HG03159 (cell line): ENCODE data around the gene VSIG2.
A peak's percentile ranks its signal among the peaks of the same experiment; 100 is the strongest.

Source experiments
- ATAC-seq: cut with Tn5 transposase; IDR thresholded peaks from one replicate; pipeline ENCODE4 v1.9.1; 2021; ENCODE audit warnings: mild to moderate bottlenecking, moderate library complexity; ENCODE audit not compliant: unreplicated experiment

The VSIG2 gene

DNA sequence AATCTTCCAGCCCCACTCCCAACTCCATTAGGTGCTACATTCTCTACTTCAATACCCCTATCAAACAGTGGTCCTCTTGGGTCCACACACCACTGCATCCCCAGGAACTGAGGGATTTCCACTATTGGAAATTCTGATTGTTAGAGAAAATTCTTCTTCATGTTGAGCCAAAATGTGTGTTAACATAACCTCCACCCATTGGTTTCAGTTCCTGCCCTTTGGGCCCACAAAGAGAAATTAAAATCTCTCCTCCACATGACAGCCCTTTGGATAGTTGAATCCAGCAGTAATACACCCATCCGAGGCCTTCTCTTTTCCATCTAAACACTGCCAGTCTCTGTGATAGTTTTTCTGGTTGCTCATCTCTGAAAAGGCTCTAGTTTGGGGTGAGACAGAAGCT, 2.1 kb downstream of the VSIG2 start:
- no peak for ATAC-seq

DNA sequence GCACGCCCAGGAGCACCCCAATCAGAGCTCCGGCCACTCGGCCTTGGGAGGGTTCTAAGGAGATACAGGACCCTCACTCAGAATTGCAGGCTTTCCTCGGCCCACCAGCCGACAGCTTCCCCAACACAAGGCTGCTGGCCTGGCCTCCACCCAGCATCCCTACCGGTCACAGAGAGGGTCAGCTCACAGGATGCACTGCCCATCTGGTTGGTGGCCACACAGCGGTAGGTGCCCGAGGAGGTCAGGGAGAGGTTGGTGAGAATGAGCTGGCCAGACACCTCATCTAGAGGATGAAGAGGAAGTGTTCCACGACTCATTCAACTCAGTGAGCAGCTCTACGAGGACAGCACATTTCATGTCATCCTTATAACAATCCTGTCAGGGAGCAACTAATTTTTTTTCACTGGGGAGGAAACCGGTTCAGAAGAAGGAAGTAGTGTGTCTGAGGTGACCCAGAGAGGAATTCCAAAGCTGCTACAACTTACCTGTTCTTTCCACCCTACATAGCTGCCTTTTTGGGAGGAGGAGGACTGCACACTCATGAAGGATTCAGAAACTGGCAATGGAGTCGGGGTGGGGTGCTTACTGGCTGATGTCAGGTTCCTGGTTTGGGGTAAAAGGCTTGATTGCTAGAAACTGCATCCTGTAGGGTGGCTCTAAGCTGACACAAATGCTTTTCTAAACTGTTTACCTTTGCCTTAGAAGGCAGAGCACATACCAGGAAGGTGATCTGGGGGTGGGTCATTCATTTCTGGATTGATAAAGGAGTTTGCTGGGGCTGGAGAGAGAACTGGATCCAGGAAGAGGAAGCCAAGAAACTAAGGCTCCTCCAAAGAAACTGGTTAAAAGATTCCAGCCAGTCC, 3.3 kb downstream of the VSIG2 start:
- ATAC-seq = no peak

DNA sequence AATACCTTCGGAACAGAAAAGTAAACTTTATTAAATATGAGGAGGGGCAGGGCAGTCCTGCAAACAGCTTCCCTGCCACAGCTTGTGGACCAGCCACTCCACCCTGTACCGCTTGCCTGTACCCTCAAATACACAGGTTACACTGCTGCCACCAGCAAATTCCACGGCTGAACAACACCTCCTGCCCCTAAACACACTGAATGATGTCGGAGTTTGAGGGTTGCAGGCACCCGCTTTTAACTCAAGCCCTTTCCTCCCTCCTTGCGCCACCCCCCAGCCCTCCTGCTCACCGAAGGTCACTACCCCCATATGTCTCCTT, 4.0 kb downstream of the VSIG2 start:
- no peak for ATAC-seq

DNA sequence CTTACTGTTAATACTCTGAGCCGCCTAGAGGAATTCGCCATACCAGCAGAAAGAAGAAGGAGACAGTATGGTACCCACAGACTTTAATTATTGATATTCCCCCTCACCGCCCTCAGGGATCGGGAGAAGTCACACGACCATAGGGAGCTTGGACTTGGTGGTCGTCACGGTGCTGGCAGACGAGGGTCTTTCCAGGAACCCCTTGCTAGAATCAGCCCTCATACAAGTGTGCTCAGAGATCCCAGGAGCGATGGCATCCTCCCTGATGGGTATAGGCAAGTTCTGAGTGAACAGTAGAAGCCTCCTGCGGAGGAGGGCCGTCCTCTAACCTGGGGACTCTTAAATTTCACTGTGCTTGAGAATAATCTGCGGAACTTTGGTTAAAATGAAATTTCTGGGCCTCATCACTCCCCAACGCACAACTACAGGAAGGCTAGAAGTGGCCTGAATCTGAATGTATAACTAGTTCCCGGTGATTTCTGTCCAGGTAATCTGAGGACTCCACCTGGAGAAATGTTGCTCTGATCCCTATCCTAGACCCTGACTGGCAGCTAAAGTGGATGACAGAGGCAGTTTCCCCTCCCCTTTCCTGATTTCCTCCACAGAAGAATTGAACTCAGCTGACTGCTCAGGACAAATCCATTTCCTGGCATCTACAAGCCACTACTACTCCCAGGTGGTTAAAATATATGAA, 4.5 kb downstream of the VSIG2 start:
- no peak for ATAC-seq

DNA sequence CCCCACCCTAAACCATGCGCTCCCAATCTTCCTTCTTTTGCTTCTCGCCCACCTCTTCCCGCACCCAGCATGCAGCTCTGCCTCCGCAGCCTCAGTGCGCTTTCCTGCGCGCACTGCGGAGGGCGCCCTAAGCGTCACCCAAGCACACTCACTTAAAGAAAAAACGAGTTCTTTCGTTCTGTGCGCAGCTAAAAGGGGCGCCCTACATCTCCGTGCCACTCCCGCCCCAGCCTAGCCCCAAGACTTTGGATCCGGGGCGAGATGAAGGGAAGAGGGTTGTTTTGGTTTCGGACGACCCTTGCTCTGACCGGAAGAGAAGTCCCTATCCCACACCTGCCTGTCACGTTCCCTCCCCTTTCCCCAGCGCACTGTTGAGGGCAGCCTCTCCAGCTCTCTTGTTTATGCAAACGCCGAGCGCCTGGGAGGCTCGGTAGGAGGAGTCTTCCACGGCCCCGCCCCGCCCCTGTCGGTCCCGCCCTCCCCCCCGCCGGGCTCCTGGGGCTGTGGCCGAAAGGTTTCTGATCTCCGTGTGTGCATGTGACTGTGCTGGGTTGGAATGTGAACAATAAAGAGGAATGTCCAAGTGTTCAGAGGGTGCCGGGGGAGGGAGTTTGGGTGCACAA, 5.3 kb downstream of the VSIG2 start:
- peak; percentile 90 for ATAC-seq

DNA sequence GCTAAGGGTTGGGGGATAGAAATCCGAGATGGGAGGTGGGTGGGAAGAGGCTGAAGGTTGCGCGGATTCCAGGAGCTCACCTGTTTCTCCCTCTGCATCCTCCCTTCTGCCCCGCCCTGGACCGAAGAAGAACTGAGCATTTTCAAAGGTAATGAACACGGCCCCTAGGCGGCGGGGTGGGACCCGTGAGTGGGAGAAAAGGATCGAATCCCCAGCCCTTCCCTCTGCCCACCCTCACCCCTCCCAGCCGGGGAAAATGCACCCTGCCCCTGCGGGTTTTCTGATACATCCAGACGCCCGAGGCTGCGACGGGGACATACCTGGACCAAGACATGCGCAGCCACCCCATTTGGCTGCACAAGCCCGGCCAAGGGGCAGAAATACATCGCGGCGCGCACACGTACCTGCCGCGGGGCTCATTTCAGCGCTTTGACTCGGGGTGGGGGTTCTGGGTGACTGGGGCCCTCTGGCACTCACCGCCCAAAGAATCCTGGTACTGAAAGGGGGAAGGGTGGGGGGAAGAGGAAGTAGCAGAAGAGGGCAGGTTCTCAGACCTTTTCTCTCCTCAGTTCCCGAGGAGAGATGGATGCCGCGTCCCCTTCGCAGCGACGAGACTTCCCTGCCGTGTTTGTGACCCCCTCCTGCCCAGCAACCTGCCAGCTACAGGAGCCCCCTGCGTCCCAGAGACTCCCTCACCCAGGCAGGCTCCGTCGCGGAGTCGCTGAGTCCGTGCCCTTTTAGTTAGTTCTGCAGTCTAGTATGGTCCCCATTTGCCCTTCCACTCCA, 6.0 kb downstream of the VSIG2 start:
- peak; percentile 17 for ATAC-seq

DNA sequence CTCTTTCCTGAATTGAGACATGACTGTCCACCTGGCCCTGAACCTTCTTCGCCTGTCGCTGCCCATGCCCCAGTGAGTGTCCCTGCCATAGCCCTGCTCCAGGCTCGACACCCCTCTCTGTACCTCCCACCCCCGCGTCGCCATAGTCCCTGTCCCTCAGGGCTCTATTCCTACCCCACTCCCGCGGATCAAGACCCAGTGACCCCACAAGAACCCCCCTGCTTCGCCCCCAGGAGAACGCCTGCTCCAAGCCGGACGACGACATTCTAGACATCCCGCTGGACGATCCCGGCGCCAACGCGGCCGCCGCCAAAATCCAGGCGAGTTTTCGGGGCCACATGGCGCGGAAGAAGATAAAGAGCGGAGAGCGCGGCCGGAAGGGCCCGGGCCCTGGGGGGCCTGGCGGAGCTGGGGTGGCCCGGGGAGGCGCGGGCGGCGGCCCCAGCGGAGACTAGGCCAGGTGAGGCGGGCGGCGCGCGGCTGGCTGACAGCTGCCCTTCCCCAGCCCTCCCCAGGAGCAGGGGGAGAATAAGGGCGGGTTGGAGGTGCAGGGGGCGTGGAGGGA, 6.7 kb downstream of the VSIG2 start:
- no peak for ATAC-seq

DNA sequence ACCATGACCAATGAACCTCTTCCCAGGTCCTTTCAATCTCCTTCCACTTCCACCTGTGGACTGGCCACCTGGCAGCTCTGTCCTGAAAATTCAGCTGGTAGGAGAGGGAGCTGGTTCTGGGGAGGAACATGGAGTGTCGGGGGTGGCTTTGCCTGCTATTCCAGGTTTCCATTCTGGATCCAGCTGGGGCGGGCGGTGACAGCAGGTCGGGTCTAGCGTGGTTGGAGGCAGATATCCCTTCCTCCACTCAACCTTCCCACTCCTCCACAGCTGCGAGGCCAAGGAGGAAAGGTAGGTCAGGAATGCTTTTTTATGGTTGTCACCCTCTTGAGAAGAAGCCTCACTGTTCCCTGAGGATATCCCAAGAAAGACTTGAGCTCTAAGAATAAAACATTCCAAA, 9.0 kb downstream of the VSIG2 start:
- no peak for ATAC-seq

DNA sequence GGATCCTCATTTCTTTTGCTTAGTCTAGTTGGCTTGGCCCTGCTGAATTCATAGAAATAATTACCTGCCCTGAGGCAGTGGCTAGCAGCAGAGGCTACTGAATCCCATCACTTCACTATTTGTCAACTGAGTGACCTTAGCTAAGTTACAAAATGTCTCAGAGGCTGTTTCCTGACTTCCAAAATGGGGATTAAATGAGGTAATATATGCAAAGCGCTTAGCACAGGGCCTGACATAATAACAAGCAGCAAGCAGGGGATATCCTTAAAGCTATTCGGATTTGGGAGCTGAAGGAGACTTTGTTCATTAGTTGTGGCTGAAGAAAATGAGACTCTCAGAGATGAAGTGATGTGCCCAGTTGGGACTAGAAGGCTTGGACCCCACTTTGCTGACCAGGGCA, 9.5 kb downstream of the VSIG2 start:
- no peak for ATAC-seq

DNA sequence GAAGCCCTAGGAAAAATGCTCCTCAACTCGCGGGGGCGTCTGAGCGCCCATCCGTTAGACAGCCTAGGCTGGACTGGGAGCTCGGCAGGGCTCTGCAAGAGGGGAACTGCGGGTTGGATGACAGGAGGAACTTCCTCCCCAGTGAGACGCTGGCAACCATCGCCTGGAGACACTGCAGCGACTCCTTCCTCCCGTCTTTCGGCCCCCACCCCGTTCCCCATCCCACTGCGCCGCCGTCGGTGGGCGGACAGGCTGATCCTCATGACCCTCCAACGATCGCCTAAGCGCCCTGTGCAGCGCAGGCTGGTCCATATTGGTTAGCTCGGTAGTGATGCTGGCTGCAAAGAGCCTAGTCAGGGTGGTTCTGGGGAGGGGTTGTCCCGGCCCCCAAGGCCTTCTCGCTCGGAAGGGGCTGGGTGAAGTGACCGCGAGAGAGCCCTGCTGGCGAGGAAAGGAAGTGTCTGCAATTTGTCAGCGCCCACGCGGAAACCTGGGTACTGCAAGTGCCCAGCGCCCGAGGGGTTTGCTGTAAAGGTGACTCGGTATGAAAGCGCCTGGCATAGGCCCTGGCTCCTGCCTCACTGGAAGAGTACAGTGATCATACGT, 11.7 kb downstream of the VSIG2 start:
- peak; percentile 46 for ATAC-seq

DNA sequence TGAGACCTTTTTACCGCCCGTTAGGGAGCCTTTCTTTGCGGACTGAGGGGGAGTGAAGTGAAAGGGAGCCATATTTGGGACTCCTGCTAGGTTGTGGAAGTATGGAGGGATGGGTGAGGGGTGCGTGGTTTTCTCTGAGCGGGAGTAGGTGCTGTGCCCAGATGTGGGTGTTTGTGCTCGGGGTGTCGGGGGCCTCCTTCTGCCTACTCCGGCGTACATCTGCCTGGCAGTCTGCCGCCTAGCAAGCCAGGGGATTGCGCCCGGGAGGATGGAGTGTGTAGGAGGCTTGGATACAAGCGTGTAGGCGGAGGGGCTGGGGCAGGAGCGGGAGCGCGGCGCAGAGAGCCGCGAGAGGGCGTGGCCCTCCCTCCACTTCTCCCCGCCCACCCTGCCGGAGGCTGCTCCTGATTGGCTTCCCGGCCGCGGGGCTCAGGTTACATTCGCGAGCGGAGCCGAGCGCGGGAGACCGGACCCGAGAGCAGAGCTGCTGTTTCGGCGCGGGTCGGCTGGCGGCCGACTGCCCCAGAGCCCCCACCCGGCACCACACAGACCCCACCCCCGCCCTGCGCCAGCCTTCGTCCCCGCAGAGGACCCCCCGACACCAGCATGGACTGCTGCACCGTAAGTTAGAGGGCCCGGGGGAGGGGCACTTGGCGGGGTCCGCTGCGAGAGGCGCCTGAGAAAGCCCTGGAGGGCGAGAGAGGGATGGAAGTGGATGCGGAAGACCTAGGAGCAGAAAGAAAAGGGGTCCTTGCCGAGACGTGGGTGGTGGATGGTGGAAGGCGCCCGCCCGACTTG, 12.4 kb downstream of the VSIG2 start, which contains the start of gene NRGN:
Gene NRGN, plus strand, starts transcription at position 464 of the 798 bp plus-strand sequence. Its CDS starts 143 bp downstream, at position 607.
- ATAC-seq = peak; percentile 97

DNA sequence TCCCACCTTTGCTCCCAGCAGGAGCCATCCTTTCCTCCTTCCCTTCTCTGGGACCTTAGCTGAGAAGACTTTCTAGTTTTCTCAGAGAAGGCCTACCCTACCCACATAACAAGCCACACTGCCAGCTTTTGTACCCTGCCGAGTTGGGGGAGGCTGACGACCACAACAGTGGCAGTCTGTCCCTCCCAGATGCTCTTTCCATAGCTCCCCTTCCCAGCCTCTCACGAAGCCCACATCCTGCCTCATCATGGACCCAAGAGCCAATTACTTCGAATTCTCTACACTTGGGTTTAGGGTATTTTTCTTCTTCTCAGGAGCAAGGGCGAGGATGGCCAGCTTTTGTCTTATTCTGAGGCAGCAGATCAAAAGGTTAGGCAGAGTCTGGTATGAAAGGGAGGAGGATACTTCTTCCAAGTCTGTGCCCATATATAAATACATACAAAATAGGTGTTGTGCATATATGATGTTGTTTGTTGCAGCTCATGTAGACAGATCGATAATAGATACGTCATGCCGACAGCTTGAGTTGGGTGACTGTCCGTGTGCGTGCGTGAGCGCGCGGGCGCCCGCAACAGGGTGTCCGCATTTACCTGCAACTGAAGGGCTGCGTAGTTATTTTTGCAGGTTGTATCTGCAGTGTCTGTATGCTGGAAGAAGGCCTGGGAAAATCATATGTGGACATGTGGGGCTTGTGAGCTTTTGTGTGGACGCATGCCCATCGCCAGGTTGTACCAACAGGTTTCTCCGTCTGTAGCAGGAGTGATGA, 13.2 kb downstream of the VSIG2 start:
- no peak for ATAC-seq

DNA sequence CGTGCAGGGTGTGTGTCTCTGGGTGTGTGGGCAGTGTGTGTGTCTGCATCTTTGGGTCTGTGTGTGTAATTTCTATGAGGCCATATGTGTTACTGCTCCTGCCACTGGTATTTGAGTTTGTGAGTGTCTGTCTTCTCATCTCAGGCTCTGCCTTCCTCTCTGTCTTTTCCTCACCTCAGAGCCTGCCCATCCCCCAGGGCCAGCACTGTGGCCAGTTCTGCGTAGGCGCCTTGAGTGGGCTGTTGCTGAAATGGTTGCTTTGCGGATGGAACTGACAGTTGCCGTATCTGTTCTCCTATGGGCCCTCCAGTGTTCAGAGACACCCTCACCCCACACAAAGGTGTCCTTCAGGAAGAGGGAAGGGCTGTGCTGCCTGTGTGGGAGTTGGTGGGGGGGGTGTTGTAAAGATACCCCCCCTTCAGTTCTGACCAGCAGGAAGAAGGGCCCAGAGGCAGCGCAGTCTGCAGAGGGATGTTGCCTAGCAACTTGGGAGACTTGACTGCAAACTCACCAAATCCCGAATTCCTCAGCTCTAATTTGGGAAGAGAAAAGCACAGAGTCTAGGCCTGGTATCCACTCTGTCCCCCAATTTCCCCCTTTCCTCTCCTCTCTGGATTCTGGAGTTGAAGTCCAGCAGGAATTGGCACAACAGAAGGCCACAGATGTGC, 14.3 kb downstream of the VSIG2 start:
- no peak for ATAC-seq

DNA sequence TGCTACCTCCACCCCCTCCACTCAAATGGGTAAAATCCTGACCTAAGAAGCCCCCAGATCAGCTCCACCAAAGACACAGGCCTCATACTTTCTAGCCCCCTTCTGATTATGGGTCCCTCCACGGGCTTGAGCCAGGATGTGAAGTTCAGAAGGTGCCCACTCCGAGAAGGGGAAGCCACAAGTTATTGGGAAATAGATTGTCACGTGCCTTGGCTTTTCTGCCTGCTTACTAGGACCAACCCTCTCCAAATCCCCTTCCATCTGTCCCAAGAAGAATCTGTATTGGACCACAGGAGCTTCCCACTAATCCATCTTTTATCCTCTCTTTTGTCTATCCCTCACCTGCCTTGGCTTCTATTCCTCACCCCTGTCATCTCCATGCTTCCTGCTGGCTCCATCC, 15.3 kb downstream of the VSIG2 start:
- ATAC-seq = no peak

DNA sequence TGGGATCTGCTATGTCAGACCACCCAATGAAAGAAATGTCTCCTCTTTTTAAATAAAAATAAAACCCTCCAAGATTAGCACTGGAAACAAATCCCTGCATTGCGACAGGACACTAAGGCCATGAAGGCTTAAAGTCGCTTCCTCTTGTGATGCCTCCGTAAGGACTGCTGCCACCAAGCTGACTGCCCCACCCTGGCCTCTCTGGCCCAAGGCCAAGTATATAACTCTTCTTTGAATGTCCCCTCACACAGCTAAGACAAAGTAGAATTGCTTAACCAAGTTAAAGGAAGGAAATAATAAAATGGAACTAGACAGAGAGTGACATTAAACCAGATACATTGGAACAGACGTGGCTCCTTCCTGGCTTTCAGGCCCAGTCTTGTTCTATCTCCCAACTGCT, 19.8 kb downstream of the VSIG2 start:
- no peak for ATAC-seq

DNA sequence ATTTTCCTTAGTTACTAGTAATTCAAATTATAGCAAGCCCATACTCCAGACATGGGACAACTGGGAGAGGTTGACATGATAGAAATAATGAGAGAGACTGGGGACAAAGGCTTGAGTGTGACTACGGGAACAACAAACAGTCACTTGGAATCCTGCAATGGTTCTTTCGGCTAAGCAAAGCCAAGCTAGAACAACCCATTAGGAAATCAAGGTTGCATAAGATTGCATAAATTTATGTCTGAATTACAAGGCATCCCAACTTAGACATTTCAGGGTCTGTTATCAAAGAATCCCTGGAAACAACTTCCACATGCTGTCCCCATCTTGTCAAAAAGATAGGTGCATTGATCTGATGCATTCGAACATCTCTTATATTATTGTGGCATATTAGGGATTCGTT, 22.5 kb downstream of the VSIG2 start:
- no peak for ATAC-seq

DNA sequence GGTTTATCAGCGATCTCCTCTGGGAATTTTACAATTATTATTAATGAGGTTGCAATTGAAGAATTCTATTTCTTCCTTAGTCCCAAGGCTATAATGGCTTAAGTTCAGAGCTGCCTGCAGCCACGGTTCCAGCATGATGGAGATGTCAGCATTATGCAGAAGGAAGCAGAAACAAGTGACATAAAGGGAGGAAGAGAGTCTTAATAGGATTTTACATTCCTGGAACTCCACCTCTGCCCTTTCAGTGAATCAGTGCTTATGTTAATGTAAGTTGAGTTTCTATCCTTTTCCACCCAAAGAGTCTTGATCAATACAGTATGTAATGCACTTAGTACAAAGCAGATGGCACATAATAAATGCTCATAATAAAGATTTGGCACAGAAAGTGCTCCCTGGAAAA, 23.9 kb downstream of the VSIG2 start:
- ATAC-seq = no peak

DNA sequence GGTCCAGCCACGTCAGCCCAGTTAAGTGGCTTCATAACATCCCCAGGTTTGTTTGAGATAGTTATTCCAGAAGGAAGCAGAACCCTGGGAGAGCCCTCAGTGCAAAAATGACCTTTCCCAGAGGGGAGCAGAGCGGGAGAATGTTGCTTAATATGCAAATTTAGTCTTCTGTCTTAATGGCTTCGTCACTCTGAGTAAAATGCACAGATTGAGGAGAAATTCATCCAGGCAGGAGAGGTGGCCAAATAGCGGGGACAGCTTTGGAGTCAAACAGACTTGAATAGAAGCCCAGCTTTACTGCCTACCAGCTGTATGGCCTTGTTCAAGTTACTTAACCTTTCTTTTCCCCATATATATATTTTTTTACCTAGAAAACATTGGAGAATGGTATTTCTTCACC, 24.6 kb downstream of the VSIG2 start:
- ATAC-seq = no peak
